ENCODE results near the gene KLK14.

The KLK14 gene

GRCh38 chr19:51121257-51121656 is 38.6 kb upstream of the KLK14 start:
- DNase-seq, result no peak
- no peak for ATAC-seq (replicated peaks)
- no peaks in the 10 kb centered on the region for H3K9me3 Mint-ChIP-seq
- H3K36me3 Mint-ChIP-seq (ENCODE audit: insufficient read depth), result peaks cover 9% of the 10 kb centered on the region
- H3K4me1 Mint-ChIP-seq (ENCODE audit: low read depth in 2 of 2), result peaks cover 63 to 70% of the 10 kb centered on the region in 2 donors
- no peaks in the 10 kb centered on the region for H3K27me3 Mint-ChIP-seq
- peak overlapping the region; percentile 81 to 86 for H3K4me3 Mint-ChIP-seq
- peak overlapping the region; percentile 8 to 87 for H3K27ac Mint-ChIP-seq

DNA sequence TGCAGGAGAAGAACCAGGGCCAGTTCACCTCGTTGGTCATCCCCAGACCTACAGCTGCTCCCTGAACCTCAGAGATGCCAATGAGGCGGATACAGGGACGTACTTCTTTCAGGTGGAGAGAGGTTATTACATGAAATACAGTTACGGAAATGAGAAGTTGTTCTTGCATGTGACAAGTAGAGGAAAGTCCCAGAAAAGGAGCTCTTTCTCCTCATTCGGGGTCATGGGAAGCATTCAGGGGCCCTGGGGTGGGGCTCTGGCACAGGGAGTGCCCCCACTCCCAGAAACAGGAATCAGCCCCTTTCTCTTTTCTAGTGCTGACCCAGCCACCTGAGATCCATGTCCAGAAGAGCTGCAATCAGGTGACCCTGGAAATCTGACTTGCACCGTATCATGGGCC is 37.5 kb upstream of the KLK14 start:
- H3K36me3 Mint-ChIP-seq (ENCODE audit: insufficient read depth), result peaks cover 9% of the 10 kb centered on the region
- ATAC-seq (replicated peaks) (no peak), DNase-seq (no peak)
- no peaks in the 10 kb centered on the region for H3K9me3 Mint-ChIP-seq
- H3K27me3 Mint-ChIP-seq, result no peaks in the 10 kb centered on the region
- H3K4me3 Mint-ChIP-seq, result peak overlapping the region in 1 of 2 donors; percentile 14
- peaks cover 65 to 80% of the 10 kb centered on the region in 2 donors for H3K4me1 Mint-ChIP-seq (ENCODE audit: low read depth in 2 of 2)
- peak overlapping the region; percentile 38 to 72 for H3K27ac Mint-ChIP-seq

GRCh38 chr19:51119611-51120010 is 36.9 kb upstream of the KLK14 start:
- Mint-ChIP-seq H3K4me1 (ENCODE audit: low read depth in 2 of 2) (peaks cover 65 to 78% of the 10 kb centered on the region in 2 donors), H3K27ac (peak overlapping the region; percentile 38 to 72), H3K36me3 (ENCODE audit: insufficient read depth) (peaks cover 5% of the 10 kb centered on the region), H3K4me3 (no peak overlapping the region), H3K9me3 (no peaks in the 10 kb centered on the region), H3K27me3 (no peaks in the 10 kb centered on the region)
- DNase-seq (no peak), ATAC-seq (replicated peaks) (no peak)

DNA sequence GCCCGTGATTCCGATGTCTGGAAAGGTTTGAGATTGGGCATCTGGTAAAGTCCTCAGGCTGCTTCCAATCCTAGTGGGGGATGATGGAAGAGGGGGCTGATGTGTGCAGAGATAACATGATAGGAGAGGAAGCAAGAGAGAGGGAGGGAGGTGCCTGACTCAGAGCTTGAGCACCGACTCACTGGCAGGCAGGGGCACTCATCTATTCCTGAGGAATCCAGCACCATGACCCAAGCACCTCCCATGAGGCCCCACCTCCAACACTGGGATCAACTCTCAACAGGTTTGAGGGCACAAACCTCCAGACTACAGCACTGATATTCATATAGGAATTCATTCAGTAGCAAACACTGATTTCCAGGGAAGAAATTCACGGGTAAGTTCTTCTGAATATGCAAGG is 36.4 kb upstream of the KLK14 start:
- DNase-seq, result no peak
- H3K27me3 Mint-ChIP-seq, result no peaks in the 10 kb centered on the region
- peaks cover 5% of the 10 kb centered on the region for H3K36me3 Mint-ChIP-seq (ENCODE audit: insufficient read depth)
- peaks cover 66 to 79% of the 10 kb centered on the region in 2 donors for H3K4me1 Mint-ChIP-seq (ENCODE audit: low read depth in 2 of 2)
- no peaks in the 10 kb centered on the region for H3K9me3 Mint-ChIP-seq
- H3K27ac Mint-ChIP-seq, result peak overlapping the region; percentile 67 to 72
- no peak for ATAC-seq (replicated peaks)
- no peak overlapping the region for H3K4me3 Mint-ChIP-seq

DNA sequence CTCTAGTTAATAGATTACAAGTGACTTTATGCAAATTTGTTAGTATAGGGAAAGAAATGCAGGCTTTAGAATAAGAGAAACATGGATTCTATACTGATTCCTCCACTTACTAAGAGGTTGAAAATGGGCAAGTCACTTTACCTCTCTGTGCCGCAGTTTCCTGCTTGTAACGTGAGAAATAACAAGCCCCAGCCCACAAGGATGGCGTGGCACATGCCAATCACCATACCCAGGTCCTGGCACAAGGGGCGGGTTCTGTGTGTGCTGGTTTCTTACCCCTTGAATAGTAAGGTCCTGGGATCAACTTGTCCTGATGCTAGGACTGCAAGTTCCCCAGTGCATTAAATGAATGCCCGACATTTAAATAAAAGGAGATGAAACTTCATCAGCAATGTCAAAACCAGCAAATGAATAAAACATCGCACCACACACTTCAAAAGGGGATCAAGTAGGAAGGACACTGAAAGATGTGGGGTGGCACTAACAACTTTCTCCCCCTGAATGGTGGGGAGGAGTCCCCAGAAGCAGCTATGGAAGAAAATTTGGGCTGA is 34.1 kb upstream of the KLK14 start:
- H3K4me3 Mint-ChIP-seq, result peak overlapping the region; percentile 56 to 58

GRCh38 chr19:51114087-51114729 is 31.5 kb upstream of the KLK14 start:
- H3K4me3 Mint-ChIP-seq, result peak overlapping the region; percentile 56 to 65
- DNase-seq, result no peak

More for the DNA sequence above, 34.1 kb upstream of the KLK14 start:
- no peaks in the 10 kb centered on the region for H3K27me3 Mint-ChIP-seq
- peak; percentile 87 for ATAC-seq (replicated peaks)
- peaks cover 46 to 59% of the 10 kb centered on the region in 2 donors for H3K4me1 Mint-ChIP-seq (ENCODE audit: low read depth in 2 of 2)
- no peaks in the 10 kb centered on the region for H3K9me3 Mint-ChIP-seq
- peak overlapping the region; percentile 68 to 79 for H3K27ac Mint-ChIP-seq
- H3K36me3 Mint-ChIP-seq (ENCODE audit: insufficient read depth), result no peaks in the 10 kb centered on the region
- peak in 1 of 3 experiments; percentile 22 for DNase-seq

DNA sequence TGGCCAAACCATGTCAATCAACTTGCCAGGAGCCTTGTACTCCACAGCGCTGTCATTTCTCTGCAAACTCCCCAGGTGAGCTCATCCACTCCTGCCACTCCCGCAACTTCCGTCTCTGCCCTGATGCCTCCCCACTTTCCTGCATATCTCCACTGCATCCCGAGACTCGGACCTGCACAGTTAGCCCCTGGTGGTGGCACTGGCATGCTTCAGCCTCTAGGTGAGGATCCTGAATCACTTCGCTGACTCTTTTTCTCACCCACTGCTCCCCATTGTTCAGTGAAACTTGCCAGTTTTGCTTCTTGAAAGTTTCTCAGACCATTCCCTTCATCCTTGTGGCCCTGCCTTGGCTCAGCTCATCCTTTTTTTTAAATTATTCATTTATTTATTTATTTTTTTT is 28.9 kb upstream of the KLK14 start:
- H3K4me1 Mint-ChIP-seq (ENCODE audit: low read depth in 2 of 2), result peaks cover 42 to 48% of the 10 kb centered on the region in 2 donors
- H3K27ac Mint-ChIP-seq, result no peak overlapping the region
- ATAC-seq (replicated peaks) (no peak), DNase-seq (no peak)
- no peaks in the 10 kb centered on the region for H3K27me3 Mint-ChIP-seq
- H3K4me3 Mint-ChIP-seq, result no peak overlapping the region
- no peaks in the 10 kb centered on the region for H3K9me3 Mint-ChIP-seq
- peaks cover 9% of the 10 kb centered on the region for H3K36me3 Mint-ChIP-seq (ENCODE audit: insufficient read depth)

More at GRCh38 chr19:51114087-51114729, 31.5 kb upstream of the KLK14 start:
- ATAC-seq (replicated peaks), result peak; percentile 74
- Mint-ChIP-seq H3K9me3 (no peaks in the 10 kb centered on the region), H3K27me3 (no peaks in the 10 kb centered on the region), H3K4me1 (ENCODE audit: low read depth in 2 of 2) (peaks cover 34 to 42% of the 10 kb centered on the region in 2 donors), H3K36me3 (ENCODE audit: insufficient read depth) (no peaks in the 10 kb centered on the region), H3K27ac (peak overlapping the region in 1 of 2 donors; percentile 63)

DNA sequence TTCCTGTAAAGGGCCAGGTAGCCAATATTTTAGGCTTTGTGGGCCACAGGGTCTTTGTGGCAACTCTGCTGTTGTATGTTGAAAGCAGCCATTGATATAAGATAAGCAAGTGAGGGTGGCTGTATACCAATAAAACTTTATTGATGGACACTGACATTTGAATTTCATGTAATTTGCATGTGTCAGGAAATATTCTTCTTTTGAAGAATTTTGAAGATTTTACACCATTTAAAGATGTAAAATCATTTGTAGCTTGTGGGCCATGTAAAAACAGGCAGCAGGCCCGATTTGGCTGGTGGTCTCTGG is 27.9 kb upstream of the KLK14 start:
- peaks cover 9% of the 10 kb centered on the region for H3K36me3 Mint-ChIP-seq (ENCODE audit: insufficient read depth)
- H3K27me3 Mint-ChIP-seq, result no peaks in the 10 kb centered on the region
- H3K27ac Mint-ChIP-seq, result no peak overlapping the region
- DNase-seq (no peak), ATAC-seq (replicated peaks) (no peak)
- H3K4me1 Mint-ChIP-seq (ENCODE audit: low read depth in 2 of 2), result peaks cover 43 to 45% of the 10 kb centered on the region in 2 donors
- no peak overlapping the region for H3K4me3 Mint-ChIP-seq
- no peaks in the 10 kb centered on the region for H3K9me3 Mint-ChIP-seq

GRCh38 chr19:51108805-51109146 is 26.1 kb upstream of the KLK14 start:
- Mint-ChIP-seq H3K27ac (peak overlapping the region; percentile 94), H3K4me3 (peak overlapping the region; percentile 90 to 91), H3K4me1 (ENCODE audit: low read depth in 2 of 2) (peaks cover 38 to 39% of the 10 kb centered on the region in 2 donors), H3K36me3 (ENCODE audit: insufficient read depth) (peaks cover 9% of the 10 kb centered on the region), H3K27me3 (no peaks in the 10 kb centered on the region), H3K9me3 (no peaks in the 10 kb centered on the region)
- DNase-seq (no peak), ATAC-seq (replicated peaks) (peak; percentile 39)

- Mint-ChIP-seq H3K36me3 (ENCODE audit: insufficient read depth) (peaks cover 14% of the 10 kb centered on the region), H3K27me3 (no peaks in the 10 kb centered on the region), H3K4me3 (peak within 1 kb of the TSS; percentile 90 to 91), H3K4me1 (ENCODE audit: low read depth in 2 of 2) (peaks cover 38% of the 10 kb centered on the region in 2 donors), H3K9me3 (no peaks in the 10 kb centered on the region), H3K27ac (peak within 1 kb of the TSS; percentile 94)
- ATAC-seq (replicated peaks) (peak; percentile 98), DNase-seq (peak; percentile 96 to 98 (median 97))
Measured at GRCh38 chr19:51108066-51108804, 25.5 kb upstream of the KLK14 start, which contains the start of gene CTU1. CTU1 (minus strand) TSS chr19:51108409; CDS start chr19:51104569, 3,840 bp downstream.

DNA sequence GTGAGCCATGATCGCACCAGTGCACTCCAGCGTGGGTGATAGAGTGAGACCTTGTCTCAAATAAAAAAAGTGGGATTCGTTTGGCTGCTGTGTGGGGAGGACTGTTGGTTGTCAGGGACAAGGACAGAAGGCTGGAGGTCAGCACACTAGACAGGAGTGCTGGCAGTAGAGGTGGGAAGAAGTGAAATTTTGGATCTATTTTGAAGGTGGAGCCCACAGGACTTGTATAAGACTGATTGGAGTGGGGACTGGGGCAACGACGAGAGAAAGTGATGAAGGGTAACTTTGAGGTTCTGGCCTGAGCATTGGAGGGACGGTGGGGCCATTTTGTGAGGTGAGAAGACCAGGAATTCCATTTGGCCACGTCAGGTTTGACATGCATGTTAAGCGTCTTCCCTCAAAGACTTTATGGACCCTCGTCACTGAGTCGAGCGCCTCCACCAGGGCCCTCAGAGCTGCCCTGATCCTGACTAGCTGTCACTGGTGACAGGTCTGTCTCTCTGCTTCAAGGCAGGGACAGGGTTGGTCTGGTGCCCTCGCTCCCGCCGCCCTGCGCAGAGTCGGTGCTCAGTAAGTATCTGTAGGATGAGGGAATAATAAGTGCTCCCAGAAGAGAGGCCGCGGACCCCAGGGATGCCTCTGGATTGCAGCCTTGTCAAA is 24.8 kb upstream of the KLK14 start:
- no peak for ATAC-seq (replicated peaks)
- no peaks in the 10 kb centered on the region for H3K9me3 Mint-ChIP-seq
- no peak for DNase-seq
- peaks cover 21% of the 10 kb centered on the region for H3K36me3 Mint-ChIP-seq (ENCODE audit: insufficient read depth)
- H3K27ac Mint-ChIP-seq, result peak overlapping the region; percentile 94
- peaks cover 40 to 42% of the 10 kb centered on the region in 2 donors for H3K4me1 Mint-ChIP-seq (ENCODE audit: low read depth in 2 of 2)
- no peaks in the 10 kb centered on the region for H3K27me3 Mint-ChIP-seq
- peak overlapping the region; percentile 90 to 91 for H3K4me3 Mint-ChIP-seq

DNA sequence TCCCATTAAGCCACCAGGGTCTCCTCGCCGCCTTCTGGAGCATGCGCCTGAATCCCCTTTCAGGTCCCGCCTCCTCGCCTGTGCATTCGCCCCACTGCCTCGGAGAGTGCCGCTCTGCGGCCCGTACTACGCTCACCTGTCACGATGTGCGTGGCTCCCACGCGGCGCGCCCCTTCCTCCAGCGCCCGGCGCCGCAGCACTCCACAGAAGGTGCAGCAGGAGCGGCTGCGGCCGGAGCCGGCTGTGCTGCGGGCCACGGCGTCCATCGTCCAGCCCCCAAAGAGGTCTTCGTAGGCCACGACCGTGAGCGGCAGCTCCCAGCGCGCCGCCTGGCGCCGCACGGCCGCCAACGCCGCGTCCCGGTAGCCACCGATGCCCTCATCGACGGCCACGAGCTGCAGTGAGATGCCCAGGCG is 21.2 kb upstream of the KLK14 start:
- Mint-ChIP-seq H3K27me3 (no peaks in the 10 kb centered on the region), H3K27ac (no peak overlapping the region), H3K4me3 (no peak overlapping the region), H3K36me3 (ENCODE audit: insufficient read depth) (peaks cover 41% of the 10 kb centered on the region), H3K4me1 (ENCODE audit: low read depth in 2 of 2) (peaks cover 48 to 53% of the 10 kb centered on the region in 2 donors), H3K9me3 (no peaks in the 10 kb centered on the region)
- DNase-seq (no peak), ATAC-seq (replicated peaks) (no peak)

DNA sequence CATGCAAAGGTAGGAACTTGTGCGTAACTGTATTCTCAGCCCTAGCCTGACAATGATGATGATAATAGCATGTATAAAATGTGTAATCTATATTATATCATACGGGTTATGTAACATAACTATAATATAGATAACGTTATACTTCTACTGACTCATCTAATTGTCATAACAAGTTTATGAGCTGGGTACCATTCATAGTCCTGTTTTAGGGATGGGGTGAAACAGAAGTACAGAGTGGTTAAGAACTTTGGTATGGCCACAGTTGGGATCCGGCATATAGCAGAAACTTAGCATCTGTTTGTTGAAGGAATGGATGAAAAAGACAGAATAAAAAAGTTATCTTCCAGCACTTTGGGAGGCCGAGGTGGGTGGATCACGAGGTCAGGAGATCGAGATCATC is 20.3 kb upstream of the KLK14 start:
- Mint-ChIP-seq H3K4me3 (no peak overlapping the region), H3K4me1 (ENCODE audit: low read depth in 2 of 2) (peaks cover 41 to 45% of the 10 kb centered on the region in 2 donors), H3K9me3 (no peaks in the 10 kb centered on the region), H3K27ac (peak overlapping the region; percentile 3 to 16), H3K27me3 (no peaks in the 10 kb centered on the region), H3K36me3 (ENCODE audit: insufficient read depth) (peaks cover 32% of the 10 kb centered on the region)
- DNase-seq, result no peak
- ATAC-seq (replicated peaks), result no peak

Data from effector memory CD8-positive, alpha-beta T cell (primary cell).